ENCODE data around the gene SCML2.

DNA sequence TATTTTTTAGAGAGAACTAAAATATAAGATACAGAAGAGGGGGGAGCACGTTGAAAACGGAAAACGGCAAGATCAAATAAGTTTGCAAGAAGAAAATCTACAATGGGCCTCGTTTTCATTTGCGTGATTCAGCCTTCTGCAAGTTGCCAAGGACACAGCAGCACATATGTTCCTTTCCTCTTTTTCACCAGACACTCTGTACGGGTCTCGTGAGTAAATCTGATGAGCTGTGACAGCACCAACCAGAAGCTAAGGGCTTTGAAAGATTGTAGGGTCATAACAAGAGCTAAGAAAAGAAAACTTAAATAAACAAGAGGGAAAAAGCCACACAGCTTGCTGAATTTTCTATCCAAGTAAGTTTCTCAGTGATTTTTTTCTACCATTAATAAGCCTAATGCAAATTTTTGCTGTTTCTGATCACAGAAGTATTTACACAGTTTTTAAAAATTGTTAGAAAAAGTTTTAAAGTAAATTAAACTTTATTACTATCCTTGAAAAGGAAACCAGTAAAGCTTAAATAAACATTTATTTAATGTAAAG lies 63.4 kb downstream of the SCML2 start:
- no peak for TF ChIP-seq EP300 (conservative IDR thresholded peaks at IDR 0.05; ENCODE audit: poor library complexity, severe bottlenecking)
- TF ChIP-seq POLR2AphosphoS5 (IDR thresholded peaks at IDR 0.05): no peak

Measured in neural cell (in vitro differentiated cells).